Right ventricle myocardium superior (tissue), 1 donor: ENCODE measurements around the gene ZBTB24. TPM values are rescaled to one million over a fixed set of nuclear protein-coding genes. Genes with fewer than 3 reads are reported as not detected.
"Not testable (repeated sequence)": the region's sequence is repeated elsewhere in the genome, so short reads cannot be mapped to it uniquely, and the experiment has no call there.

Source experiments
- ATAC-seq: fragments of 200-7000 bp; cut with Tn5 transposase; one replicate; pipeline ENCODE4 v1.9.1; 2020; ENCODE audit warnings: mild to moderate bottlenecking; ENCODE audit not compliant: poor library complexity
- DNase-seq: peaks from one replicate; pipeline ENCODE4 v3.0.0-alpha.2; 2020
- intact Hi-C: fragments of 100-400 bp; cut with DNase I; formaldehyde crosslinking; loops from one replicate; pipeline ENCODE4 v1.11.2; 2022
- total RNA-seq: library from RNA; stranded (reverse); fragmentation: NEBNext Ultra II Directional; extraction: Animal tissue kit (Norgen Biotek cat#: 25700); gene quantifications from one replicate; pipeline ENCODE4 v1.2.1, GENCODE V29; 2021
- donor health status: DM: no; HTN: yes; CAD: no; lungs with severe emphysema.

Gene ZBTB24
- total RNA-seq, 1 donor from 2014 or later = 2.4 TPM

GRCh38 chr6:109477184-109477583 is 5.8 kb downstream of the ZBTB24 start:
- DNase-seq (no peak), ATAC-seq (no peak)
- intact Hi-C loops = no loop called here

GRCh38 chr6:109475625-109476024 is 7.4 kb downstream of the ZBTB24 start:
- intact Hi-C loops = no loop called here
- ATAC-seq = no peak
- DNase-seq = no peak

GRCh38 chr6:109474995-109475394 is 8.0 kb downstream of the ZBTB24 start:
- DNase-seq = no peak
- intact Hi-C loops = no loop called here
- ATAC-seq = no peak

GRCh38 chr6:109473120-109473519 is 9.9 kb downstream of the ZBTB24 start:
- intact Hi-C loops = no loop called here
- DNase-seq (no peak), ATAC-seq (no peak)

GRCh38 chr6:109472132-109472995 is 10.7 kb downstream of the ZBTB24 start:
- ATAC-seq (no peak), DNase-seq (no peak)
- intact Hi-C loops = no loop called here

GRCh38 chr6:109471105-109471810 is 11.8 kb downstream of the ZBTB24 start:
- DNase-seq = no peak
- no peak for ATAC-seq
- intact Hi-C loops = no loop called here

GRCh38 chr6:109469591-109470189 is 13.3 kb downstream of the ZBTB24 start:
- intact Hi-C loops = no loop called here
- ATAC-seq (no peak), DNase-seq (no peak)

- ATAC-seq = no peak
- DNase-seq = no peak
- intact Hi-C loops = no loop called here
These were observed 15.3 kb downstream of the ZBTB24 start for GRCh38 chr6:109467696-109468095.

- DNase-seq (no peak), ATAC-seq (peak; percentile 22)
- intact Hi-C loops = no loop called here
These were observed 16.7 kb downstream of the ZBTB24 start for GRCh38 chr6:109466212-109466923.

GRCh38 chr6:109465772-109466171 is 17.2 kb downstream of the ZBTB24 start:
- ATAC-seq (peak; percentile 66), DNase-seq (no peak)
- intact Hi-C loops = no loop called here

- no peak for ATAC-seq
- intact Hi-C loops = no loop called here
- DNase-seq = no peak
These were observed 21.1 kb downstream of the ZBTB24 start for GRCh38 chr6:109461733-109462526.

- intact Hi-C loops, DNase-seq, ATAC-seq: not testable (repeated sequence)
These were observed 21.8 kb downstream of the ZBTB24 start for GRCh38 chr6:109461205-109461604.

GRCh38 chr6:109460161-109460829 is 22.7 kb downstream of the ZBTB24 start:
- intact Hi-C loops = no loop called here
- no peak for DNase-seq
- ATAC-seq = no peak

GRCh38 chr6:109458774-109459531 is 24.1 kb downstream of the ZBTB24 start:
- intact Hi-C loops = no loop called here
- ATAC-seq = no peak
- DNase-seq = no peak

GRCh38 chr6:109457562-109457996 is 25.4 kb downstream of the ZBTB24 start:
- ATAC-seq = no peak
- no peak for DNase-seq
- intact Hi-C loops = no loop called here

GRCh38 chr6:109456710-109457561 is 26.1 kb downstream of the ZBTB24 start:
- peak; percentile 49 for ATAC-seq
- DNase-seq = peak; percentile 72
- intact Hi-C loops = no loop called here
